SK-N-MC (cell line): ENCODE data around the gene PEAK3.

Source experiments
- EZH2 ChIP-seq: fragments of 200-600 bp; sonication (generic); IDR thresholded peaks from one replicate; pipeline ENCODE4 v1.6.1; 2017; ENCODE audit warnings: antibody characterized with exemption
- POLR2AphosphoS5 ChIP-seq: IDR thresholded peaks from 2 replicates; pipeline ENCODE4 v1.6.1; 2012; ENCODE audit warnings: mild to moderate bottlenecking, low read depth, low read length, borderline replicate concordance

DNA sequence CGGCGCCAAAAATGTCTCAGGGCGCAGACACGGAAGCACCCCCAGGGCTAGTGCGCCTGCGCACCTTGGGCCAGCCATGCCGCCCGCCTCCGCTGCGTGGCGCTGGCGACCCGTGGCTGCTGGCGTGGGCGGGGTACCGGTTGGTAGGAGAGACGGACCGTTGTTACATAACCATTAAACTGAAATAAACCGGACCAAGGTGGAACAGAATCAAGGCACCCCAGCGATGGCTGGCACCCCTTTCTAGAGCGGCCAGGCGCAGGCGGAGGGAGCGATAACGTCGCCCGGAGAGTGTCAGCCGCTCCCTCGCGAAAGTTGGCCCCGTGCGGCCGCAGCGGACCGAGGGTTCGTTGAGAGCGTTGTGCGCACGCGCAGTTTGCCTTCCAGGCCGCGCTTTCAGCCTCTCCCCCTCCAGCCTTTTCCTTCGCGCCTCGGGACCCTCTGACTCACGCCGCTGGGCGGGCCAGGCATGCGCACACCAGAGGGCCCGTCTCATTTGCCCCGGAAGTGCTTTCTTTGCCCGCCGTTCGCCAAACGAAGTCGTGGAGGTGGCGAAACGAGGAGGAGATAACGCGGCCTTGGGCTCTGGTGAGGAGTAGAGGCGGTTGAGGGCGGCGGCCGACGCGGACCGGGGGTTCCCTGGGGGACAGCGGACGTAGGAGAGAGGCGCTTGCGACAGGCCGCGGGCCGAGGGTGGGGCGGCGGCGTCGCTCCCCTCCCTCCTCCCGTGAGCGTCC, 45.5 kb downstream of the PEAK3 start, which contains the start of the genes PLEKHJ1 and SF3A2:
- TF ChIP-seq POLR2AphosphoS5, result peak; percentile 89
- TF ChIP-seq EZH2, result no peak
